Measurements from ENCODE around the gene DAAM2.

The DAAM2 gene

GRCh38 chr6:39891976-39892375 is 99.8 kb downstream of the DAAM2 start:
- no peak for DNase-seq

GRCh38 chr6:39892490-39893129 is 100.4 kb downstream of the DAAM2 start:
- no peak for DNase-seq

GRCh38 chr6:39893286-39893685 is 101.1 kb downstream of the DAAM2 start:
- DNase-seq, result no peak

GRCh38 chr6:39896701-39897100 is 104.5 kb downstream of the DAAM2 start:
- DNase-seq, result no peak

GRCh38 chr6:39897698-39898097 is 105.5 kb downstream of the DAAM2 start:
- no peak for DNase-seq

- DNase-seq, result no peak
These were observed 106.4 kb downstream of the DAAM2 start for GRCh38 chr6:39898625-39899024.

- DNase-seq, result no peak
These were observed 107.5 kb downstream of the DAAM2 start for GRCh38 chr6:39899554-39900295.

- no peak for DNase-seq
These were observed 109.0 kb downstream of the DAAM2 start for GRCh38 chr6:39901116-39901655.

- DNase-seq, result no peak
These were observed 109.5 kb downstream of the DAAM2 start for GRCh38 chr6:39901670-39902069.

- DNase-seq, result no peak
These were observed 110.0 kb downstream of the DAAM2 start for GRCh38 chr6:39902136-39902535.

- DNase-seq, result no peak
These were observed 110.8 kb downstream of the DAAM2 start for GRCh38 chr6:39902786-39903465.

GRCh38 chr6:39903656-39904055 is 111.5 kb downstream of the DAAM2 start:
- DNase-seq, result no peak

GRCh38 chr6:39904946-39905639 is 112.9 kb downstream of the DAAM2 start:
- no peak for DNase-seq

GRCh38 chr6:39905640-39905975 is 113.4 kb downstream of the DAAM2 start:
- no peak for DNase-seq

- DNase-seq, result no peak
These were observed 114.2 kb downstream of the DAAM2 start for GRCh38 chr6:39906318-39906761.

- DNase-seq, result no peak
These were observed 115.8 kb downstream of the DAAM2 start for GRCh38 chr6:39907871-39908575.

- DNase-seq, result no peak
These were observed 116.8 kb downstream of the DAAM2 start for GRCh38 chr6:39908838-39909583.

GRCh38 chr6:39909701-39910100 is 117.5 kb downstream of the DAAM2 start:
- no peak for DNase-seq

- DNase-seq, result no peak
These were observed 118.0 kb downstream of the DAAM2 start for GRCh38 chr6:39910164-39910563.

- DNase-seq, result no peak
These were observed 118.6 kb downstream of the DAAM2 start for GRCh38 chr6:39910744-39911143.

- DNase-seq, result no peak
These were observed 119.4 kb downstream of the DAAM2 start for GRCh38 chr6:39911513-39912125.

Measured in CD4-positive, alpha-beta T cell treated with Interleukin-10 for 1 hour (primary cell).